HepG2 (cell line): ENCODE data around the gene DCAF7. TPM values are rescaled to one million over a fixed set of nuclear protein-coding genes. Genes with fewer than 3 reads are reported as not detected.

Source experiments
- CREM ChIP-seq, 2 experiments: sonication (generic) in 1 of 2; formaldehyde crosslinking in 1 of 2; IDR thresholded peaks; 2 replicates each; pipeline versions ENCODE4 v1.4.0 to v1.6.1; 2016 to 2020; ENCODE audit warnings: antibody characterized with exemption in 1 of 2, mild to moderate bottlenecking in 1 of 2, missing genetic modification reagents in 1 of 2
- GABPA ChIP-seq, 2 experiments: IDR thresholded peaks; 2 replicates each; pipeline ENCODE4 v1.6.1; 2011 to 2016; ENCODE audit warnings: low read depth in 2 of 2, low read length in 1 of 2, missing biosample characterization in 1 of 2, missing genetic modification characterization in 1 of 2
- HES4 ChIP-seq: sonication (generic); formaldehyde crosslinking; IDR thresholded peaks from 2 replicates; pipeline ENCODE4 v1.9.0; 2021; ENCODE audit warnings: mild to moderate bottlenecking, missing genetic modification reagents, borderline replicate concordance
- HIVEP1 ChIP-seq: sonication (generic); formaldehyde crosslinking; IDR thresholded peaks from 2 replicates; pipeline ENCODE4 v1.4.0; 2020; ENCODE audit warnings: mild to moderate bottlenecking, missing genetic modification reagents
- KLF16 ChIP-seq, 2 experiments: sonication (generic) in 1 of 2; formaldehyde crosslinking in 1 of 2; IDR thresholded peaks; 2 replicates each; pipeline versions ENCODE4 v1.6.1 to v1.8.0; 2016 to 2023; ENCODE audit warnings: missing genetic modification reagents in 2 of 2, missing compliant biosample characterization in 1 of 2
- MIXL1 ChIP-seq: IDR thresholded peaks from 2 replicates; pipeline ENCODE4 v1.6.1; 2016
- MLLT10 ChIP-seq: sonication (generic); formaldehyde crosslinking; IDR thresholded peaks from 2 replicates; pipeline ENCODE4 v1.4.0; 2020; ENCODE audit warnings: missing genetic modification reagents
- NFRKB ChIP-seq: fragments of 450-650 bp; IDR thresholded peaks from 2 replicates; pipeline ENCODE4 v1.6.1; 2017
- PLRG1 ChIP-seq: fragments of 450-650 bp; conservative IDR thresholded peaks from 2 replicates; pipeline ENCODE4 v1.6.1; 2016
- RXRB ChIP-seq: IDR thresholded peaks from 2 replicates; pipeline ENCODE4 v1.6.1; 2016; ENCODE audit warnings: borderline replicate concordance, missing genetic modification reagents, missing compliant biosample characterization
- SAP130 ChIP-seq: IDR thresholded peaks from 2 replicates; pipeline ENCODE4 v1.6.1; 2016; ENCODE audit warnings: low read depth
- SATB2 ChIP-seq: sonication (generic); formaldehyde crosslinking; IDR thresholded peaks from 2 replicates; pipeline ENCODE4 v1.5.0; 2020; ENCODE audit warnings: missing genetic modification reagents
- SNAPC2 ChIP-seq: sonication (generic); formaldehyde crosslinking; IDR thresholded peaks from 2 replicates; pipeline ENCODE4 v1.8.1; 2022; ENCODE audit warnings: mild to moderate bottlenecking, missing genetic modification reagents
- TBX2 ChIP-seq: sonication (generic); formaldehyde crosslinking; IDR thresholded peaks from 2 replicates; pipeline ENCODE4 v1.5.0; 2020; ENCODE audit warnings: missing genetic modification reagents, mild to moderate bottlenecking, borderline replicate concordance
- THAP9 ChIP-seq: sonication (generic); formaldehyde crosslinking; IDR thresholded peaks from 2 replicates; pipeline ENCODE4; 2020; ENCODE audit warnings: missing genetic modification reagents, mild to moderate bottlenecking, borderline replicate concordance
- ZNF563 ChIP-seq: sonication (generic); formaldehyde crosslinking; IDR thresholded peaks from 2 replicates; pipeline ENCODE4 v1.8.0; 2022; ENCODE audit warnings: mild to moderate bottlenecking, moderate library complexity, missing genetic modification reagents
- ZNF572 ChIP-seq: sonication (generic); formaldehyde crosslinking; IDR thresholded peaks from 2 replicates; pipeline ENCODE4 v1.5.1; 2020; ENCODE audit warnings: mild to moderate bottlenecking, missing genetic modification reagents
- ZNF687 ChIP-seq: sonication (generic); formaldehyde crosslinking; IDR thresholded peaks from 2 replicates; pipeline ENCODE4 v1.5.1; 2020; ENCODE audit warnings: mild to moderate bottlenecking, missing genetic modification reagents, moderate library complexity
- polyA plus RNA-seq, 8 experiments: library from polyadenylated mRNA; depleted of rRNA in 3 of 8; stranded (reverse) in 7 of 8; unstranded in 1 of 8; fragments of >200 nt; fragmentation: Illumina TruSeq in 4 of 8; extraction: Trizol in 4 of 8; gene quantifications; 2 replicates each; pipeline versions ENCODE4 v1.2.1 to v1.2.3, GENCODE V29; 2011 to 2016; ENCODE audit warnings: low read depth in 4 of 8, missing spikeins in 1 of 8, mixed read lengths in 1 of 8; ENCODE audit not compliant: insufficient read depth in 1 of 8
- total RNA-seq, 5 experiments: library from RNA; depleted of rRNA; stranded (reverse); fragments of >200 nt; fragmentation: Illumina TruSeq; extraction: Trizol; gene quantifications; 2 replicates each; pipeline ENCODE4 v1.2.3, GENCODE V29; 2016; ENCODE audit warnings: low read depth in 1 of 5
- TF ChIP-seq, protein P1 (sequence below): sonication (generic); formaldehyde crosslinking; IDR thresholded peaks from 2 replicates; pipeline ENCODE4 v1.4.0; 2020; ENCODE audit warnings: missing genetic modification reagents

DCAF7 gene
- total and polyA plus RNA-seq, 2 of the 13 experiments (the other 11 are each of a cell fraction or from before 2014, with no cell fraction given): 55.2 to 73.4 TPM

- TF ChIP-seq, protein P1, sequence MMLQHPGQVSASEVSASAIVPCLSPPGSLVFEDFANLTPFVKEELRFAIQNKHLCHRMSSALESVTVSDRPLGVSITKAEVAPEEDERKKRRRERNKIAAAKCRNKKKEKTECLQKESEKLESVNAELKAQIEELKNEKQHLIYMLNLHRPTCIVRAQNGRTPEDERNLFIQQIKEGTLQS (CRISPR knock-in tag): no peak
- peak; percentile 88 for TF ChIP-seq RXRB (CRISPR knock-in tag)
- no peak for TF ChIP-seq SATB2 (CRISPR knock-in tag)
- peak; percentile 60 for TF ChIP-seq CREM (IDR thresholded peaks at IDR 0.05)
- no peak for TF ChIP-seq CREM (CRISPR knock-in tag; IDR thresholded peaks at IDR 0.05)
- no peak for TF ChIP-seq NFRKB
- peak; percentile 98 for TF ChIP-seq TBX2 (CRISPR knock-in tag)
- TF ChIP-seq ZNF563 (CRISPR knock-in tag): peak; percentile 22; the same call in 1 of the 2 replicates
- TF ChIP-seq MLLT10 (CRISPR knock-in tag): no peak
- TF ChIP-seq MIXL1 (CRISPR knock-in tag): peak; percentile 77; the same call in 1 of the 2 replicates
- TF ChIP-seq KLF16 (CRISPR knock-in tag; IDR thresholded peaks at IDR 0.05): peak in 1 of 2 experiments; percentile 62; a peak in 2 of 4 replicates
- no peak for TF ChIP-seq HIVEP1 (CRISPR knock-in tag)
- TF ChIP-seq SNAPC2: peak; percentile 48; the same call in 1 of the 2 replicates
- peak; percentile 93 for TF ChIP-seq SAP130 (CRISPR knock-in tag)
- TF ChIP-seq GABPA (IDR thresholded peaks at IDR 0.05; ENCODE audit: low read depth, low read length): no peak
- peak; percentile 45 for TF ChIP-seq GABPA (CRISPR knock-in tag; IDR thresholded peaks at IDR 0.05; ENCODE audit: low read depth)
- TF ChIP-seq PLRG1: no peak
- TF ChIP-seq HES4 (CRISPR knock-in tag): no peak
- peak; percentile 68; the same call in 1 of the 2 replicates for TF ChIP-seq THAP9 (CRISPR knock-in tag)
- 0 out of 2 replicates have a peak, but pooled peaks have one; percentile 73 for TF ChIP-seq ZNF572 (CRISPR knock-in tag)
- peak; percentile 26; the same call in 1 of the 2 replicates for TF ChIP-seq ZNF687 (CRISPR knock-in tag)
These were observed 30.1 kb upstream of the DCAF7 start (continued) for GRCh38 chr17:63519972-63520882.
